Measurements from ENCODE around the gene FEZ2.

Gene FEZ2

DNA sequence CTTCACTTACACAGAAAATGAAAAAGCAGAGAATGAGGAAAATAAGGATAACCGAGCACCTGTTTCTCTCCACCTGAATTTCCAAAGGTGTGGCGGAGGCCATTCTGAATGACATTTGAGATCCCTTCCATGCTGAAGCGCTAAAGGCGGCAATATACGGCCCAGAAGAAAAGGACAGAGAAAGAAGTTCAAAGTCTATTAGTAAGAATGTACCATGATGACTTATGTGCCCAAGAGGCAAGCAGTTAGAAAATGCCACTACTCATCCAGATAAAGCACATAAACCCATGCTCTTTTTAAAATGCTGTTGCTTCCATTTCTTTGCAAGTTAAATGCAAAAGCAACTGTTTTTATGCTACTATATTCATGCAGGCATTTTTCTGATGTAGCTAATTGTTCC lies 37.2 kb downstream of the FEZ2 start:
- no peak for DNase-seq

DNA sequence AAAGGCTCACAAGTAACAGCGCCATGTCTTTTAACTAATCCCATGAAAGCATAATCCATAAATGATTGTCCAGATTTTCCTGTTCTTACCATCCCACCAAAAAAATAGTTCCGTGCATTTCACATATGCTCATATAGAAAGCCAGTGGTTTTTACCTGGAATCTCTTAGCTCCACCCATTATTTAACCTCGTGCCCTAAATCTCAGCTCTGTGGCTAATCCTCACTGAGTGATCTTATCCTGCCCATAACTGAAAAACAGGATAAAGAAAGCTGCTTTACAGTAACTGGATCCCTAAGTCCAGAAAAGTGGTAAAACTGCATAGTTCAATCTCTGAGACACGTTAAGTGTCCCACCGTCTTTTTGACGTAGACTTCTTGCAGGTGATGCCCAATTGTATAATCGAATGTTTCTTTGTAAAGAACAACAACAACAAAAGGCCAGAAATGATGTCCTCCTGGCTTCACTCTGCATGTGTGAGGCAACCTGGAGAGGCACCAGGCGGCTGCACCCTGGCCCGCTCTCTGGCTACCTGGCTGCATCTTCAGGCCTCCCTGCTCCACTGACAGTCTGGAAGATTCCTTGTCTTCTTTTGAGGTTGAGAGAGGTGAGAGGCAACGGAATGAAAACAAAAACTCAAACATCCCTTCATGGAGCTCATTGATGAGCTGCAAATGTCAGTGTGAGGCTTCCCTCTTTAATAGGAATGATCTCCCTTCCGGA lies 38.6 kb downstream of the FEZ2 start:
- DNase-seq: no peak

- DNase-seq: no peak
Measured at GRCh38 chr2:36556842-36557241, 41.1 kb downstream of the FEZ2 start.

GRCh38 chr2:36555789-36556188 lies 42.2 kb downstream of the FEZ2 start:
- DNase-seq: no peak

- DNase-seq: no peak
Measured at GRCh38 chr2:36554531-36554930, 43.4 kb downstream of the FEZ2 start.

DNA sequence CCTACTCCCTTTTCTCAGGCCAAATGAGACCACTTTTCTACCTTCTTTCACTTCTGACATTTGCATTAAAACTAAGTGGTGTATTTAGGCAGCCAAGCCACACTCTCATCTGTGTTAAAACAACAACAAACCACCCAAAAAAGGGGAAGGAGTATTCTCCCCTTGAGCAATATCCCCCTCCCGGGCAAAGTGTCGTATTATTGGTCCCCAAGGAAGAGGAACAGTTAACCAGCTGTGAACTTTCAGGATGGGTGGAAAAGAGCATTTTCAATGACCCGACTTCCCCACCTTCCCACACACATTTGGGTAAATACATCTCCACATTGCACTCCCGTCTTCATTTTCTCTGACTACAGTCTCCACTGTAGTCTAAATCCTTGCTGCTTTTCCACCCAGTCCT lies 44.3 kb downstream of the FEZ2 start:
- no peak for DNase-seq

DNA sequence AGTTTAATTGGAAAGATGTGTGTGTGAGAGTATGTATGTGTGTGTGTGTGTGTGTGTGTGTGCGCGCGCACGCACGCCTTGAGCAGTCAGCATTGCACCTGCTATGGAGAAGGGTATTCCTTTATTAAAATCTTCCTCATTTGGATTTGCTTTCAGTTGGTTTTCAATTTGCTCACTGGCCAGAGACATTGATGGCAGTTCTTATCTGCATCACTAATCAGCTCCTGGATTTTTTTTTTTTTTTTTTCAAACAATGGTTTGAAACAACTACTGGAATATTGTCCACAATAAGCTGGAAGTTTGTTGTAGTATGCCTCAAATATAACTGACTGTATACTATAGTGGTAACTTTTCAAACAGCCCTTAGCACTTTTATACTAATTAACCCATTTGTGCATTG lies 48.0 kb downstream of the FEZ2 start:
- DNase-seq: no peak

DNA sequence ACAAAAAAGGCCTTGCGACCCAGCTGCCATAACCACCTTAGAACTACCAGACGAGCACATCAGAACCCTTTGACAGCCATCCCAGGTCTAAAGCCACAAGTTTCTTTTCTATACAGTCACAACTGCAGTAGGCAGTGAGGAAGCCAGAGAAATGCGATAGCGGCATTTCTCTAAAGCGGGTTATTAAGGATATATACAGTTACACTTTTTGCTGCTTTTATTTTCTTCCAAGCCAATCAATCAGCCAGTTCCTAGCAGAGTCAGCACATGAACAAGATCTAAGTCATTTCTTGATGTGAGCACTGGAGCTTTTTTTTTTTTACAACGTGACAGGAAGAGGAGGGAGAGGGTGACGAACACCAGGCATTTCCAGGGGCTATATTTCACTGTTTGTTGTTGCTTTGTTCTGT lies 48.8 kb downstream of the FEZ2 start:
- DNase-seq: no peak

DNA sequence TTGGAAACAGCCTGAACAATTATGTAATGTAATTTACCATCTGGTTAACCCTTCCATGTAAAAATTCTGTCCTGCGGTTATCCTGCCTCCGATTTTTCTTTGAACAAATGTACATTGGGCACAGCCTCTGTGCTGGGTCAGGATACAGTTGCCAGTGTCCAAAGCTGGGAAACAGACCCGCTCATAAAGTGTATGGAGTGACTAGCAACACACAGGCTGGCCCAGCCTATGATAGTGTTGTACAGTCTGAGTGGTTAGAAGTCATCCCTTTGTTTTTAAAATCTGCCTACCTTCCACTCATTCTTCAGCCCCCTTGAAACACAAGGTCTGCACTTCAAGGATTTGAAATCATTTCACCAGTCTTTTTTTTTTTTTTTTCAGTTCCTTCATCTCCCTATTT lies 50.1 kb downstream of the FEZ2 start:
- no peak for DNase-seq

GRCh38 chr2:36545871-36546416 lies 52.0 kb downstream of the FEZ2 start:
- no peak for DNase-seq

DNA sequence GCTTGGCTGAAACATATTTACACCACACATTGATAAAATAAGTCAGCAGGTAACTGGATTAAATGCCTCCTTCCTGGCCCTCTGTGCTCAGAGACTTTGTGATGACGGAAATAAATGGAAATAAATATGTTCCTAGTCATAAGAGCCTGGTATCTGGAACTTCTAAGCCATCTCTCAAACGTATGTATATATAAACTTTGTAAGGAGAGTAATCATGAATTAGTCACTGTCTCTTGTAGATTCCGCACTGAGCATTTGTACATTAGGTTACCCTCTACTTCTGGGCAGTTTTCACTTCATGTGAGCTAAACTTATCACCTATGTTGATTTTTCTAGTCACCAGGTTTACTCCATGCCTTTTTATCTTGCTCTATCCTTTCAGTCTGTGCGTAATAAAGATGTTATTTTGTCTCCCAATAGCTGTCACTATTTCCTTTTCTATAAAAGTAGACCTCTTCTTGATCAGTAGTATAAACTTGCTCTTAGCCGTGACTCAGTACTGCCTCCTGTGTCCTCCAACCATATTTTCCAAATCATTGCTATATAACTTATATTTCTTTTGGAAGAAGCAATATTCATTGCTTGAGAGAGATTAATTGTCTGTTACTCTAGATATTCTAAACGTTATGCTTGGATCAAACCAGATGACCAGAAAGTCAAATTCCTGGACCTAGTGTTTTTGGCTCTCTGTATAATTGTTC lies 53.2 kb downstream of the FEZ2 start:
- no peak for DNase-seq

GRCh38 chr2:36541891-36542595 lies 55.9 kb downstream of the FEZ2 start:
- DNase-seq: no peak

- DNase-seq: no peak
Measured at GRCh38 chr2:36540986-36541754, 56.8 kb downstream of the FEZ2 start.

GRCh38 chr2:36539631-36540030 lies 58.3 kb downstream of the FEZ2 start:
- DNase-seq: no peak

DNA sequence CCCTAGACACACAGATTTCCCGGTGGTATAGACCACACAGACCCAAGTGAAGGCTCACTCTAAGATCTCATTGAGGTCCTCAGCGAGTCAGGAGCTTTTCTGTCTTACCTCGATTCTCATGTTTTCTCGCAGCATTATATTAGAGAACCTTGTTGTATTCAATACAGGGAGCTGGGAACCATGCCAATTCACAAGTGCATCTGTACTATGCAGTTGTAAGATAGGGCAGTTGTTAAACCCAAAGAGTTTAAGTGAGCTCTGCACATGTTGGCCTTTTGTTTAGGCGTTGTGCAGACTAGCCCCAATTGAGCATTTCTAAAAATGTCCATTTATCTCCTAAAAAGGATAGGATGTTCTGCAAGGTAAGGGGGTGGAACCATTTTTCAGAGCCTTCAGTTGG lies 59.6 kb downstream of the FEZ2 start:
- DNase-seq: peak; percentile 29

DNA sequence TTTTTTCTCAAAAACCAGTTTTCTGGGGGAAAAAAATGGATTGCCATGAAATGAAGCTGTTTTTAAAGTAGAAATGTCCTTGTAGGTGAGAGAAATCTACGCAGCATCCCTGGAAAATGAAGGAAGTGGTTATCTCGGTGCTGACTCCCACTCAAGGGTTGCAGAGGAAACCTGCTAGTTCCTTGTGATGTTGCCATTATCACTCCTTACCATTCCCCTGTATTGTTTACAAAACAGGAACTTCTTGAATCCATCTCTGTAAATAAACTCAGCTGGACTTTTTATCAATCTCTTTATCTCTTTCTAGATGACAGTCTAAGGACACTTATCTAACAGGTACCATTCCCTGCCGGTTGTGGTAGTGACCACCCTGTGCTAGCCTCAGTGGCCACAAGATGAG lies 61.2 kb downstream of the FEZ2 start:
- DNase-seq: no peak

DNA sequence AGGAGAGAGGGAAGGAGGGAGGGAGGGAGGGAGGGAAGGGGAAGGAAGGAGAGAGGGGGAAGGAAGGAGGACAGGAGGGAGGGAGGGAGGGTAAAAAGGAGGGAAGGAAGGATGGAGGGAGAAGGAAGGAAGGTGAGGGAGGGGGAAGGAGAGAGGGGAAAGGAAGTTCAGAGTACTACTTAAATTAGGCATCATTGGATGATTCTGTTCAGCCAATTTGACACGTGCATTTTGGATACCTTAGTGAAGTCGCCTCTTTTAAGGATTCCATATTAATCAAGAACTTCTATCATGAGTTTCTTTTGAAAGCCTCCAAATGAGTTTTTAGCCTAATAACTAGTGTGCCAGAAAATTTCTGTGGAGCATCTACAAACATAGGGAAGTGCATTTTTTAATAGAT lies 62.9 kb downstream of the FEZ2 start:
- DNase-seq: no peak

DNA sequence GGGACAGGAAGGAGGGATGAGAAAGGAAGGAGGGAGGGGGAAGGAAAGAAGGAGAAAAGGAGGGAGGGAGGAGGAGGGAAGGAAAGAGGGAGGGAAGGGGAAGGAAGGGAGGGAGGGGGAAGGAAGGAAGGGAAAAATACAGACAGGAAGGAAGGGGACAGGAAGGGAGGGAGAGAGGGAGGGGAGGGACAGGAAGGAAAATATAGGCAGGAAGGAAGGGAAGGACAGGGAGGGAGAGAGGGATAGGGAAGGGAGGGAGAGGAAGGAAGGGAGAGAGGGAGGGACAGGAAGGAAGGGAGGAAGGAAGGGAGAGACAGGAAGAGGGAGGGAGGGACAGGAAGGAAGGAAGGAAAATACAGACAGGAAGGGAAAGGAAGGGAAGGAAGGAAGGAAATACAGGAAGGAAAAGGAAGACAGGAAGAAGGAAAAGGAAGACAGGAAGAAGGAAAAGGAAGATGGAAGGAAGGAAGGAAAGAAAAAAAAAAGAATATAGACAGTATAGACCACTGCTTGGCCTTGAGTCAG lies 63.6 kb downstream of the FEZ2 start:
- DNase-seq: no peak

DNA sequence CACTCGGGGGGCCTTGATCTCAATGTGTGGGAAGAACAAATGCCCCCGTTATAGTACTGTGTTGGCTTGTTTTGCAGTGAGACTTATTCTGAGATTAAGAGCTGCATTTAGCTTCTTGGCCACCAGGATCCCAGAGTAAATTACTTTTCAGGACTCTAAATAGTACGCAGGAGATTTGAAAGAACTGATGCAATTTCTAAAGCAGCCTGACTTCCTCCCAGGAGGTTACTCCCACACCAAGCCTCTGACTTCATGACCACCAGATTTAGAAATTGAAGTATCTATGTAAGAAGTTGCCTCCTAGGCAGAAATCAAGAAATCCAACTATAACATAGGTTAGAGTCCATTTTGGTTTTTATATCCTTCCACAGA lies 67.0 kb downstream of the FEZ2 start:
- no peak for DNase-seq

DNA sequence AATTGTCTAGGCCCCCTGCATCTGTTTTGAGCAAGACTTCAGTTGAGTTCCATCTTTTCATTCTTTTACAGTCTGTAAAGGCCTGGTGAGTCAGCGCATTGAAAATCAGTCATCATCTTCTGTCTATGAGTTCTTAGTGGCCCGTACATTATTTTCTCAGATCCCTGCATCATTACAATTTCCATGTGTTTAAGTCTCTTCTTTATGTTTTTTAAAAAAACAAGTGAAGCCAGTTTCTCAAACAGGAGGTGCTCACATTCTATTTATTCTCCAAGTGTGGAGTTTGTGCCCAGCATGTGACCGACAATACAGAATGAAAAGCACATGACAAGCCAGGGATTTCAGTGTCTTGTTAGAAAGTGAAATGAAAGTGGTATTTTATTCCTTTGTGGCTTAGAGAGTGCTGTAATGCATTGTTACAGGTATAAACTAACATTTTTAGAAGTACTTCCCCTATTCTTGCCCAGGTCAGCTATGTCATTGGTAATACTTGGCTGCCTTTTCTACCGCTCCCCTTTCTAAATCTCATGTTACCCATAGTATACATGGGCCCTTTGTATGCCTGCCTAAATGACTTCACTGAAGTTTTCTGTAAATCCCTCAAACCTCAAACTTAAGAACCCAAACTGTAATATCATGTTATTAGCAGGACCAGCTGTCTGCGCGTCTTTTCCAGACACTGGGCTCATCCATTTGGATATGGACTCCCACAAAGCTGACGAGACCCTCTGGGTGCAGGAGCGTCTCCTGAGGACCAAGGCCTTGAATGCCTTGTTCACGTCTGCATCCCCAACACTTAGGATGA lies 67.6 kb downstream of the FEZ2 start:
- DNase-seq: no peak

- DNase-seq: no peak
Measured at GRCh38 chr2:36528766-36529392, 69.1 kb downstream of the FEZ2 start.

DNA sequence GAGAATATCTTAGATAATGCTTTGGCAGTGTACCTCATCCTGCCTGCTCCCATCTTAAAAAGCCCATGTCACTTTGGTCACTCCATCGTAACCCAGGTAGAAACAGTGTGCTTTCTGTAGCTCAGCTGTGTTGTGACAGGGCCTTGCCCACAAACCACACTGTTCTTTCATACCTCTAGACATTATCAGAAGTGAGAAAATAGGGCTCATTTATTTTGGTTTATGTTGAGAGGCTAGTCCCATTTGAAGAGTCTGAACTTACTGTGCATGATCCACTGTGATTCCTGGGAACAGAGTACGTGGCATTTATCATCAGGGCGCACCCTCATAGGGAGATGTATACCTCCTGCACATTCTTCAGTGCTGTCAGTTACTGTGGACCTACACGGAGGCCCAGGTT lies 69.7 kb downstream of the FEZ2 start:
- DNase-seq: no peak

All from NCI-H1417 treated with DMSO at 0.1 percent for 48 hours (cell line).